A549 (cell line): ENCODE measurements around the gene PRR12. TPM values are rescaled to one million over a fixed set of nuclear protein-coding genes. Genes with fewer than 3 reads are reported as not detected.
A peak's percentile ranks its signal among the peaks of the same experiment; 100 is the strongest.

ENCODE experiments used
- ATAC-seq, 2 experiments: fragments of 200-7000 bp in 1 of 2; fragments of >200 bp in 1 of 2; cut with Nextera tagmentation in 1 of 2; cut with Tn5 transposase in 1 of 2; 3 replicates each; pipeline versions ENCODE4 v1.8.0 to v1.9.1; 2018 to 2020; ENCODE audit warnings: mild to moderate bottlenecking in 1 of 2, moderate library complexity in 1 of 2
- CTCF ChIA-PET: fragments of 300-600 bp; sonication (Branson Sonifier 250); formaldehyde crosslinking; extraction: SDS; loops from one replicate; lab custom pipeline; 2021; ENCODE audit warnings: antibody characterized with exemption, inconsistent platforms; lab: Yijun Ruan, JAX
- POLR2A ChIA-PET: fragments of 350-600 bp; formaldehyde crosslinking; extraction: SDS; loops from one replicate; lab custom pipeline; 2021; ENCODE audit warnings: antibody characterized with exemption, inconsistent platforms; lab: Yijun Ruan, JAX
- DNase-seq, 2 experiments: peaks; one replicate each; pipeline versions ENCODE4 v3.0.0 to v3.0.0-alpha.2; 2011 to 2016; ENCODE audit warnings: low read depth in 1 of 2, low spot score in 1 of 2
- FAIRE-seq: peaks from 2 replicates; lab custom pipeline; 2011; peaks lifted over from hg19 to GRCh38; lab: Jason Lieb, UNC
- H3K27ac ChIP-seq, 2 experiments: fragments of >200 bp; sonication (Bioruptor Twin); formaldehyde crosslinking; 3 replicates each; pipeline ENCODE4 v1.5.1; 2016 to 2017
- H3K4me1 ChIP-seq: fragments of >200 bp; sonication (Bioruptor Twin); formaldehyde crosslinking; 3 replicates; pipeline ENCODE4 v1.6.1; 2016
- H3K4me2 ChIP-seq: fragments of >200 bp; sonication (Bioruptor Twin); formaldehyde crosslinking; 3 replicates; pipeline ENCODE4 v1.6.1; 2016
- H3K4me3 ChIP-seq: fragments of >200 bp; sonication (Bioruptor Twin); formaldehyde crosslinking; 3 replicates; pipeline ENCODE4 v1.5.1; 2016
- H3K9me3 ChIP-seq: fragments of >200 bp; sonication (Bioruptor Twin); formaldehyde crosslinking; 3 replicates; pipeline ENCODE4 v1.6.1; 2016
- BHLHE40 ChIP-seq: IDR thresholded peaks from 2 replicates; pipeline ENCODE4 v1.6.1; 2012; ENCODE audit warnings: low read depth, low read length, inconsistent platforms
- CEBPB ChIP-seq, 2 experiments: fragments of >200 bp in 1 of 2; sonication (Bioruptor Twin) in 1 of 2; formaldehyde crosslinking in 1 of 2; IDR thresholded peaks; 2 replicates each; pipeline ENCODE4 v1.6.1; 2012 to 2016
- CHD2 ChIP-seq: fragments of 150-350 bp; IDR thresholded peaks from 2 replicates; pipeline ENCODE4 v1.6.1; 2014; ENCODE audit warnings: low read length; ENCODE audit not compliant: partially characterized antibody
- EHF ChIP-seq: fragments of 250-450 bp; sonication (Bioruptor Pico); IDR thresholded peaks from 2 replicates; pipeline ENCODE4 v1.5.0; 2020; ENCODE audit warnings: mild to moderate bottlenecking
- ESRRA ChIP-seq: fragments of 150-350 bp; IDR thresholded peaks from 2 replicates; pipeline ENCODE4 v1.6.1; 2014; ENCODE audit warnings: mild to moderate bottlenecking, low read length, borderline replicate concordance
- FOSB ChIP-seq: fragments of 250-450 bp; sonication (Bioruptor Pico); IDR thresholded peaks from 2 replicates; pipeline ENCODE4 v1.5.0; 2020; ENCODE audit warnings: mild to moderate bottlenecking, moderate library complexity
- GATA3 ChIP-seq: IDR thresholded peaks from 2 replicates; pipeline ENCODE4 v1.6.1; 2012; ENCODE audit warnings: borderline replicate concordance
- HDAC2 ChIP-seq: fragments of 200-600 bp; sonication (generic); IDR thresholded peaks from 2 replicates; pipeline ENCODE4 v1.6.1; 2016
- HES2 ChIP-seq: fragments of >200 bp; sonication (Bioruptor Twin); formaldehyde crosslinking; IDR thresholded peaks from 2 replicates; pipeline ENCODE4 v1.6.1; 2016
- HOXA7 ChIP-seq: fragments of 250-450 bp; sonication (Bioruptor Pico); IDR thresholded peaks from 2 replicates; pipeline ENCODE4 v1.5.0; 2020; ENCODE audit warnings: mild to moderate bottlenecking, moderate library complexity
- JUN ChIP-seq, 2 experiments: fragments of >200 bp; sonication (Bioruptor Twin); formaldehyde crosslinking; IDR thresholded peaks; 2 replicates in 1 of 2; 3 replicates in 1 of 2; pipeline ENCODE4 v1.6.1; 2016 to 2017
- KDM1A ChIP-seq: fragments of 200-600 bp; sonication (generic); IDR thresholded peaks from 2 replicates; pipeline ENCODE4 v1.6.1; 2016; ENCODE audit warnings: low read depth, mild to moderate bottlenecking
- KDM5A ChIP-seq: fragments of 200-600 bp; sonication (generic); IDR thresholded peaks from 2 replicates; pipeline ENCODE4 v1.6.1; 2016; ENCODE audit warnings: antibody characterized with exemption, mild to moderate bottlenecking
- MYC ChIP-seq: IDR thresholded peaks from 2 replicates; pipeline ENCODE4 v1.6.1; 2012; ENCODE audit warnings: mild to moderate bottlenecking, inconsistent platforms, low read length, improper control_type of control experiment, borderline replicate concordance
- POLR2AphosphoS2 ChIP-seq: conservative IDR thresholded peaks from 2 replicates; pipeline ENCODE4 v1.6.1; 2012; ENCODE audit warnings: low read length, improper control_type of control experiment, inconsistent platforms
- RARB ChIP-seq: fragments of 250-450 bp; sonication (Bioruptor Pico); IDR thresholded peaks from 2 replicates; pipeline ENCODE4 v1.8.0; 2021; ENCODE audit warnings: mild to moderate bottlenecking, moderate library complexity
- RCOR1 ChIP-seq: fragments of 150-350 bp; IDR thresholded peaks from 2 replicates; pipeline ENCODE4 v1.6.1; 2014; ENCODE audit warnings: antibody characterized with exemption, low read length, low read depth
- REST ChIP-seq: fragments of 200-600 bp; sonication (generic); IDR thresholded peaks from 2 replicates; pipeline ENCODE4 v1.6.1; 2016; ENCODE audit warnings: antibody characterized with exemption, mild to moderate bottlenecking, moderate library complexity
- TFCP2L1 ChIP-seq: fragments of 250-450 bp; sonication (Bioruptor Pico); IDR thresholded peaks from 2 replicates; pipeline ENCODE4 v1.5.0; 2021; ENCODE audit warnings: mild to moderate bottlenecking
- TP53 ChIP-seq: fragments of 250-450 bp; sonication (Bioruptor Pico); IDR thresholded peaks from 2 replicates; pipeline ENCODE4 v1.5.0; 2021; ENCODE audit warnings: mild to moderate bottlenecking, moderate library complexity
- USF2 ChIP-seq: fragments of 450-650 bp; IDR thresholded peaks from 2 replicates; pipeline ENCODE4 v1.6.1; 2014; ENCODE audit warnings: antibody characterized with exemption
- ZSCAN20 ChIP-seq: fragments of 250-450 bp; sonication (Bioruptor Pico); IDR thresholded peaks from 2 replicates; pipeline ENCODE4 v1.8.0; 2022; ENCODE audit warnings: mild to moderate bottlenecking, moderate library complexity
- WGBS: methylation state at CpG from one replicate; pipeline ENCODE4 v1.1.6; 2017; ENCODE audit errors: missing lambda C conversion rate; 5-methylcytosine and 5-hydroxymethylcytosine counted together
- polyA plus RNA-seq, 4 experiments: library from polyadenylated mRNA; depleted of rRNA in 3 of 4; stranded (reverse); fragments of >200 nt; fragmentation: RNase III in 1 of 4; extraction: RNeasy Plus Mini Kit Qiagen cat#74134 plus additional on column Dnase treatment in 1 of 4; gene quantifications; 2 replicates in 3 of 4; 3 replicates in 1 of 4; pipeline ENCODE4 v1.2.3, GENCODE V29; 2011 to 2017

Gene PRR12
- polyA plus RNA-seq, 2 of the 4 experiments (the other 2 are of a cell fraction), result 0.78 to 15.6 TPM

GRCh38 chr19:49601482-49602038, 10.6 kb downstream of the PRR12 start:
- CTCF ChIA-PET, result interaction anchor here (0.6 to 3.2 kb wide), 5 partner anchors 7 to 71 kb away, joined by 3 to 8 read pairs (median 4); no protein-coding TSS in a partner anchor

GRCh38 chr19:49602806-49603205, 11.8 kb downstream of the PRR12 start:
- Histone ChIP-seq H3K27ac (no peak overlapping the region), H3K4me3 (no peak overlapping the region), H3K4me1 (no peaks in the 10 kb centered on the region), H3K4me2 (no peak overlapping the region), H3K9me3 (no peaks in the 10 kb centered on the region)
- no peak for DNase-seq
- TF ChIP-seq ZSCAN20 (CRISPR knock-in tag), result no peak
- no peak for TF ChIP-seq ESRRA
- no peak for TF ChIP-seq REST
- no peak for TF ChIP-seq KDM5A
- TF ChIP-seq KDM1A, result no peak
- TF ChIP-seq HOXA7 (CRISPR knock-in tag), result no peak
- TF ChIP-seq USF2, result no peak
- no peak for TF ChIP-seq HES2
- TF ChIP-seq JUN (IDR thresholded peaks at IDR 0.05), result no peak
- no peak for TF ChIP-seq CEBPB (IDR thresholded peaks at IDR 0.05)
- TF ChIP-seq TFCP2L1 (CRISPR knock-in tag), result no peak
- TF ChIP-seq HDAC2, result no peak
- no peak for TF ChIP-seq TP53
- TF ChIP-seq EHF (CRISPR knock-in tag), result no peak
- no peak for FAIRE-seq
- POLR2A ChIA-PET, result no interaction called here
- CTCF ChIA-PET, result interaction anchor here (1.0 to 3.2 kb wide), 5 partner anchors 9 to 69 kb away, joined by 3 to 8 read pairs (median 4); no protein-coding TSS in a partner anchor
- 97% methylated on average over 2 of the region's 2 CpGs for WGBS
- ATAC-seq, result no peak

More at GRCh38 chr19:49601482-49602038, 10.6 kb downstream of the PRR12 start:
- WGBS, result 92% methylated on average over 31 of the region's 38 CpGs
- POLR2A ChIA-PET, result interaction anchor here (0.5 kb wide), 1 partner anchor 10 kb away, joined by 3 read pairs; no protein-coding TSS in a partner anchor
- FAIRE-seq (no peak), DNase-seq (no peak)
- TF ChIP-seq POLR2AphosphoS2 (no peak), TFCP2L1 (CRISPR knock-in tag) (no peak), HDAC2 (no peak), GATA3 (no peak), FOSB (no peak), CHD2 (no peak), RCOR1 (no peak), MYC (no peak)
- TF ChIP-seq, all 56 proteins: peak for 0
- no peak overlapping the region for H3K27ac ChIP-seq
- ATAC-seq, result 0 out of 6 replicates have a peak, but pooled peaks of 1 of the 2 experiments have one; percentile 16
- no peaks in the 10 kb centered on the region for H3K9me3 ChIP-seq
- no peak overlapping the region for H3K4me3 ChIP-seq
- no peak overlapping the region for H3K4me2 ChIP-seq
- no peaks in the 10 kb centered on the region for H3K4me1 ChIP-seq

GRCh38 chr19:49605605-49606004, 14.6 kb downstream of the PRR12 start:
- H3K9me3 ChIP-seq, result no peaks in the 10 kb centered on the region
- ChIA-PET CTCF (no interaction called here), POLR2A (no interaction called here)
- 74% methylated on average over 7 of the region's 7 CpGs for WGBS
- H3K4me1 ChIP-seq, result no peaks in the 10 kb centered on the region
- H3K4me3 ChIP-seq, result no peak overlapping the region
- H3K4me2 ChIP-seq, result no peak overlapping the region
- no peak for DNase-seq
- no peak for ATAC-seq
- no peak overlapping the region for H3K27ac ChIP-seq
- TF ChIP-seq RCOR1 (no peak), RARB (no peak), TFCP2L1 (CRISPR knock-in tag) (no peak), REST (no peak), KDM1A (no peak), BHLHE40 (no peak)
- FAIRE-seq, result no peak
